ENCODE results near the gene DKK2.

DKK2 gene

DNA sequence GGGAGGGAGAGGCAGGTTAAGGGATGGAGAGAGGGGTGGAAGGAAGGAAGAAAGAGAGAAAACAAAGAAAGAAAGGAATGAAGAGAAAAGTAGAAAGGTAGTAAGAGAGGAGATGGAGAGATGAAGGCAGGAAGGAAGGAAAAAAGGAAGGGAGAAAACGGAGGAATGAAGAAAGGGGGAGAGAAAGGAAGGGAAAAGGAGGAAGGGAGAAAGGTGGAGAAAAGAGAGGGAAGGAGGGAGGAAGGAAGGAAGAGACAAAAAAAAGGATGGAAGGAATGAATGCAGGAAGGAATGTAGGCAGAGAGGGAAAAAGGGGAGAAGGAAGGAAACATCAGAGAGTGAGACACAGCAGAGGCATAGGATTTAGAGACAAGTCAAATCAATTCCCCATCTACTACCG is 68.2 kb downstream of the DKK2 start:
- no peak overlapping the region for H3K4me3 ChIP-seq (ENCODE audit: low read depth, low read length)
- no peak for TF ChIP-seq CTCF (IDR thresholded peaks at IDR 0.05; ENCODE audit: low read depth, low read length)

GRCh38 chr4:106953036-106953705 is 82.9 kb downstream of the DKK2 start:
- TF ChIP-seq CTCF (IDR thresholded peaks at IDR 0.05; ENCODE audit: low read depth, low read length): no peak
- no peak overlapping the region for H3K4me3 ChIP-seq (ENCODE audit: low read depth, low read length)

DNA sequence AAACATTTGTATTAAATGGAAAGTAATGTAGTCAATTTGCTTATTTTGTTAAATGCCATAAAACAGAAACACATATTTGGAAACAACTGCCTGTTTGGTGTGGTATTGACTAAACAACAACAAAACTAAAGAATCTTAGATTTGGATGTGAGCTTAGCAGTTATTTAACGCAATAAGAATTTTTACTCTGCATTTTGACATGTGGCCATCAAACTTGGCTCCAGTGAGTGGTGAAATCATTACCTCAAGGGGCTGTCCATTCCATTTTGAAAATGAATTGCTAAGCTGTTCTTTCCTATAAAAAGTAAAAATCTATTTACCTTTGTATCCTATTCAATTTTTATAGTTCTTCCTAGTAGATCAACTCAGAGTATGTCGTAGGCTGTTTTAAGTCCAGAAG is 84.2 kb downstream of the DKK2 start:
- no peak overlapping the region for H3K4me3 ChIP-seq (ENCODE audit: low read depth, low read length)
- no peak for TF ChIP-seq CTCF (IDR thresholded peaks at IDR 0.05; ENCODE audit: low read depth, low read length)

GRCh38 chr4:106941841-106942240 is 94.3 kb downstream of the DKK2 start:
- no peak overlapping the region for H3K4me3 ChIP-seq (ENCODE audit: low read depth, low read length)
- no peak for TF ChIP-seq CTCF (IDR thresholded peaks at IDR 0.05; ENCODE audit: low read depth, low read length)

DNA sequence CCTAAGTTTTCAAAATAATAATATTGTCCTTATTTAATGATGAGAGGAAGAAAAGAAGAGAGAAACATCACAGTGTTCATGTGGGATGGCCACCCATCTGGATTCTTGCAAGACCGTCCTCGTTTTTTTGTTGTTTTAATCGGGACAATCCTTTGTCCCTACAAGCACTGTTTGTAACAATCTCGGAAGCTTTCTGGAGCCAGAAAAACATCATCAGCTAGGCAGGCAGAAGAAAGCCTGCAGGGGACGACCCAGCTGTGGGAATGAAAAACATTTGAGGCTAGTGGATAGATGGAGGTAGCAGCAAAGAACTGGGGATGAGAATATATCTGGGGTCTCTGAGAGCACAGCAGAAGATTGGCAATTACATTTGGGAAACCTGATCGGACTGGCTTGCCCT is 105.6 kb downstream of the DKK2 start:
- no peak overlapping the region for H3K4me3 ChIP-seq (ENCODE audit: low read depth, low read length)
- no peak for TF ChIP-seq CTCF (IDR thresholded peaks at IDR 0.05; ENCODE audit: low read depth, low read length)

DNA sequence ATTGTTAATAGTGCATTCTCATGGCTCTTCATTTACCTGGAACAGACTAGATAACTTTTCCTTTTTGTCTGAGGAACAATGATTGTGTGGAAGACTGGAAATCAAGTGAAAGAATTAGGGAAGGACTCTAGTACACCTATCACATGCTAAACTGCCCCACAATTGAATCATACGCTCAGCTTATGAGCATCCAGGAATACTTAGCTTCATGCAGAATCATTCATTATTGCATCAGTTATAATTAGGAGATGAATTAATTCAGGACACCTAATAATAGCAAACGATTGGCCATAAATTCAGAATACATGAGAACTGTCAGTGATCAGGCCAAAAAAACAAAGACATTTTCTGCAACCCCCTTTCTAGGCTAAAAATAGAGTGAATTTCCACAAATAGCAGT is 106.9 kb downstream of the DKK2 start:
- no peak overlapping the region for H3K4me3 ChIP-seq (ENCODE audit: low read depth, low read length)
- TF ChIP-seq CTCF (IDR thresholded peaks at IDR 0.05; ENCODE audit: low read depth, low read length): no peak

DNA sequence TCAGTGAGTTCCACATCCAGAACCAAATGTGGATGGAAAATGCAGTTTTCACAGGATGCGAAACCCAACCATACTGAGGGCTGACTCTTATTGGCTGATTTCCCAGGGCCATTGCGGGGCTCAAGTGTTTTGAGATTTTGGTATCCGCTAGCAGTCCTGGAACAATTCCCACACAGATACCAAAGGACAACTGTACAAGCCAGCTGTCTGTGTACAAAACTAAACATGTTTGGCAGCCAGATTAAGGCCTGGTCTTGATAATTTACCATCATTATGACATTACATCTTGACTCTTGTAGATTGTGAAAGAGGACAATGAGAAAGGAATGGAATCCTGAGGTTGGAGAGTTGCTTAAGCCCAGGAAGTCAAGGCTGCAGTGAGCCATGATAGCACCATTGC is 121.9 kb downstream of the DKK2 start:
- no peak for TF ChIP-seq CTCF (IDR thresholded peaks at IDR 0.05; ENCODE audit: low read depth, low read length)
- no peak overlapping the region for H3K4me3 ChIP-seq (ENCODE audit: low read depth, low read length)

All from WI38 (cell line).